ENCODE results near the gene STARD10. TPM values are rescaled to one million over a fixed set of nuclear protein-coding genes. Genes with fewer than 3 reads are reported as not detected.

Gene STARD10
- total RNA-seq, 1 experiment from 2014 or later = 55.1 TPM

- Mint-ChIP-seq H3K4me1 (ENCODE audit: low read depth, unreplicated experiment) (no peaks in the 10 kb centered on the region), H3K36me3 (ENCODE audit: insufficient read depth, unreplicated experiment) (peaks cover 5% of the 10 kb centered on the region), H3K4me3 (ENCODE audit: low read depth, unreplicated experiment) (no peak overlapping the region), H3K9me3 (ENCODE audit: low read depth, unreplicated experiment) (no peaks in the 10 kb centered on the region), H3K27ac (ENCODE audit: unreplicated experiment) (no peak overlapping the region), H3K27me3 (ENCODE audit: unreplicated experiment) (no peaks in the 10 kb centered on the region)
- TF ChIP-seq, protein P1, sequence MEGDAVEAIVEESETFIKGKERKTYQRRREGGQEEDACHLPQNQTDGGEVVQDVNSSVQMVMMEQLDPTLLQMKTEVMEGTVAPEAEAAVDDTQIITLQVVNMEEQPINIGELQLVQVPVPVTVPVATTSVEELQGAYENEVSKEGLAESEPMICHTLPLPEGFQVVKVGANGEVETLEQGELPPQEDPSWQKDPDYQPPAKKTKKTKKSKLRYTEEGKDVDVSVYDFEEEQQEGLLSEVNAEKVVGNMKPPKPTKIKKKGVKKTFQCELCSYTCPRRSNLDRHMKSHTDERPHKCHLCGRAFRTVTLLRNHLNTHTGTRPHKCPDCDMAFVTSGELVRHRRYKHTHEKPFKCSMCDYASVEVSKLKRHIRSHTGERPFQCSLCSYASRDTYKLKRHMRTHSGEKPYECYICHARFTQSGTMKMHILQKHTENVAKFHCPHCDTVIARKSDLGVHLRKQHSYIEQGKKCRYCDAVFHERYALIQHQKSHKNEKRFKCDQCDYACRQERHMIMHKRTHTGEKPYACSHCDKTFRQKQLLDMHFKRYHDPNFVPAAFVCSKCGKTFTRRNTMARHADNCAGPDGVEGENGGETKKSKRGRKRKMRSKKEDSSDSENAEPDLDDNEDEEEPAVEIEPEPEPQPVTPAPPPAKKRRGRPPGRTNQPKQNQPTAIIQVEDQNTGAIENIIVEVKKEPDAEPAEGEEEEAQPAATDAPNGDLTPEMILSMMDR (IDR thresholded peaks at IDR 0.05; ENCODE audit: unreplicated experiment) = no peak
- intact Hi-C loops (cut with micrococcal nuclease; ENCODE audit: unreplicated experiment) = no loop called here
- no TSS peak for BruUV-seq (replicated peaks)
- DNase-seq = no peak
- CTCF ChIA-PET = no interaction called here
Measured at GRCh38 chr11:72833811-72834493, 40.1 kb upstream of the STARD10 start.

GRCh38 chr11:72833083-72833733 lies 39.4 kb upstream of the STARD10 start:
- Mint-ChIP-seq H3K36me3 (ENCODE audit: insufficient read depth, unreplicated experiment) (peaks cover 5% of the 10 kb centered on the region), H3K4me1 (ENCODE audit: low read depth, unreplicated experiment) (no peaks in the 10 kb centered on the region), H3K27me3 (ENCODE audit: unreplicated experiment) (no peaks in the 10 kb centered on the region), H3K27ac (ENCODE audit: unreplicated experiment) (no peak overlapping the region), H3K9me3 (ENCODE audit: low read depth, unreplicated experiment) (no peaks in the 10 kb centered on the region), H3K4me3 (ENCODE audit: low read depth, unreplicated experiment) (no peak overlapping the region)
- CTCF ChIA-PET = no interaction called here
- no TSS peak for BruUV-seq (replicated peaks)
- TF ChIP-seq, protein P1 (IDR thresholded peaks at IDR 0.05; ENCODE audit: unreplicated experiment) = no peak
- intact Hi-C loops (cut with micrococcal nuclease; ENCODE audit: unreplicated experiment) = no loop called here
- DNase-seq = no peak

- Mint-ChIP-seq H3K36me3 (ENCODE audit: insufficient read depth, unreplicated experiment) (peaks cover 5% of the 10 kb centered on the region), H3K27me3 (ENCODE audit: unreplicated experiment) (no peaks in the 10 kb centered on the region), H3K4me3 (ENCODE audit: low read depth, unreplicated experiment) (no peak overlapping the region), H3K9me3 (ENCODE audit: low read depth, unreplicated experiment) (no peaks in the 10 kb centered on the region), H3K27ac (ENCODE audit: unreplicated experiment) (no peak overlapping the region), H3K4me1 (ENCODE audit: low read depth, unreplicated experiment) (no peaks in the 10 kb centered on the region)
- TF ChIP-seq, protein P1 (IDR thresholded peaks at IDR 0.05; ENCODE audit: unreplicated experiment) = no peak
- intact Hi-C loops (cut with micrococcal nuclease; ENCODE audit: unreplicated experiment) = no loop called here
- CTCF ChIA-PET = interaction anchor here (0.6 to 2.6 kb wide), 5 partner anchors 11 to 410 kb away, joined by 3 to 38 read pairs (median 3); no protein-coding TSS in a partner anchor
- BruUV-seq (replicated peaks) = no TSS peak
- no peak for DNase-seq
Measured at GRCh38 chr11:72832301-72833082, 38.6 kb upstream of the STARD10 start.

DNA sequence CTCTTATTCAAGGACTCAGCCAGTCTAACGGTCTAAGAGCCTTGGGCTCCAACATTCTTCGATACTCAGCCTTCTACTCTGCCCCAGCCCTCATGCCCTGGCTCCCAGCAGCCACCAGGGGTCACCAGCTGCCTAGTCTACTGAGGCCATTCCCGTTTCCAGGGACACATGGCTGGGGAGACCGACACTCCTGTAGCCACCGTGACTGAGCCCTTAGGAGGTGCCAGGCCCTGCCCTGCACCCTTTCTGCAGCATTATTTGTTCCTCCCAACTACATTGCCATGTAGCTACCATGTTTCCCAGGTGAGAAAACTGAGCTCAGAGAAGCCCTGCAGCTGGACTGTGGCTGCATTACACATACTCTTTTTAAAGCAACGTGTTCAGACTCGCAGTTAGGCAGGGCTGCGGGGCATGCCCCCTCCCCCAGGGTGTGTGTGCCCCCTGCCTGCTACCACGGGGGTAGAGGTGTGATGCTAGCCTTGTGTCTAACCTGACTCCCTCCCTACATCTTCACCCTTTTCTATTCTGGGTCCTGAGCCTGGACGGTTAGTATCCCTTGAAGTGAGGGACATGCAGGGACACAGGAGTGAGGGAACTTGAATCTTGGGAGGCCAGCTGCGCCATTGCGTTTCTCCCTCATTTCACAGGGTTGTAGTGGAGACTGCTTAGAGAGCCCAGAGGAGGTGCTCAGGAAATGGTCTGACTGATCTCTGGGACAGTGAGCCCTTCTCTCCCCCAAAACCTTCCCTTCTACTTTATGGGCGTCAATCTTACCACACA lies 37.9 kb upstream of the STARD10 start:
- H3K4me1 Mint-ChIP-seq (ENCODE audit: low read depth, unreplicated experiment) = no peaks in the 10 kb centered on the region
- intact Hi-C loops (cut with micrococcal nuclease; ENCODE audit: unreplicated experiment) = loop anchor here (1.0 kb wide), 1 partner anchor 347 kb away; no protein-coding TSS in a partner anchor
- no peaks in the 10 kb centered on the region for H3K27me3 Mint-ChIP-seq (ENCODE audit: unreplicated experiment)
- TF ChIP-seq, protein P1 (IDR thresholded peaks at IDR 0.05; ENCODE audit: unreplicated experiment) = peak; percentile 84
- H3K27ac Mint-ChIP-seq (ENCODE audit: unreplicated experiment) = no peak overlapping the region
- peaks cover 5% of the 10 kb centered on the region for H3K36me3 Mint-ChIP-seq (ENCODE audit: insufficient read depth, unreplicated experiment)
- H3K4me3 Mint-ChIP-seq (ENCODE audit: low read depth, unreplicated experiment) = no peak overlapping the region
- H3K9me3 Mint-ChIP-seq (ENCODE audit: low read depth, unreplicated experiment) = no peaks in the 10 kb centered on the region
- CTCF ChIA-PET = interaction anchor here (0.6 to 2.6 kb wide), 7 partner anchors 10 to 411 kb away, joined by 3 to 38 read pairs (median 3); no protein-coding TSS in a partner anchor
- no TSS peak for BruUV-seq (replicated peaks)
- peak; percentile 87 for DNase-seq
